ENCODE data around the gene PITRM1. TPM values are rescaled to one million over a fixed set of nuclear protein-coding genes. Genes with fewer than 3 reads are reported as not detected.

PITRM1 gene
- total RNA-seq, 2 experiments from 2014 or later: 34.6 to 40.3 TPM

DNA sequence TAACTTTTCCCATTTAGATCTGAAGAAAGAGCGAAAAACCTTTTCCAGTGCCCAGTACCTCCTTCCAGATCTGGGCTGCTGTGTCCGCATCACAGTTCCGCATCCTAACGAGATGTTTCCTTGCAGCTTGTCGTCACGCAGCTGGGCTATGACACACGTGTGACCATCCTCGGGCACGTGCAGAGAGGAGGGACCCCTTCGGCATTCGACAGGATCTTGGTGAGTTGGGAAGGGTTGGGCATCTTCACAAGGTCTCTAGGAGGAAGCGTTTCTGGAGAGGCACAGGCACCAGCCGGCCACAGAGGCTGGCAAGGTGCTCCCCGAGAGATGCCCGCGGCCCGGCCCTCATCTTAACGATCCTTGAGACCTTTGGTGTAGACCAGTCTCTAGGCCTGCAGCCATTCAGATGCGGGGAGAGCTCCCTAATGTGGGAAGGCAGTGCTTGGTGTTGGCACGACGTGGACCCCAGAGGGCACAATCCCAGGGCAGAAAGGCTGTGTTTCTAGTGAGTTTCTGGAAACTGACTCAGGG, 63.9 kb downstream of the PITRM1 start:
- H3K4me3 ChIP-seq (ENCODE audit: low read depth, low read length, poor library complexity, severe bottlenecking): no peak overlapping the region
- DNase-seq (ENCODE audit: low spot score): no peak
- peaks cover 90% of the 10 kb centered on the region for H3K36me3 ChIP-seq (ENCODE audit: insufficient read depth, low read length)
- H3K9me3 ChIP-seq (ENCODE audit: low read length): no peaks in the 10 kb centered on the region
- ChIA-PET POLR2A (interaction anchor here (0.9 kb wide), 1 partner anchor 13 kb away, joined by 3 read pairs; no protein-coding TSS in a partner anchor), CTCF (ENCODE audit: unreplicated experiment) (no interaction called here)
- no TSS peak for BruUV-seq (replicated peaks)
- H3K9me2 ChIP-seq (ENCODE audit: insufficient read depth, low read length): no peaks in the 10 kb centered on the region
- no peak for TF ChIP-seq EZH2phosphoT487 (IDR thresholded peaks at IDR 0.05; ENCODE audit: borderline replicate concordance, low read depth, low read length)
- TF ChIP-seq, protein P1, sequence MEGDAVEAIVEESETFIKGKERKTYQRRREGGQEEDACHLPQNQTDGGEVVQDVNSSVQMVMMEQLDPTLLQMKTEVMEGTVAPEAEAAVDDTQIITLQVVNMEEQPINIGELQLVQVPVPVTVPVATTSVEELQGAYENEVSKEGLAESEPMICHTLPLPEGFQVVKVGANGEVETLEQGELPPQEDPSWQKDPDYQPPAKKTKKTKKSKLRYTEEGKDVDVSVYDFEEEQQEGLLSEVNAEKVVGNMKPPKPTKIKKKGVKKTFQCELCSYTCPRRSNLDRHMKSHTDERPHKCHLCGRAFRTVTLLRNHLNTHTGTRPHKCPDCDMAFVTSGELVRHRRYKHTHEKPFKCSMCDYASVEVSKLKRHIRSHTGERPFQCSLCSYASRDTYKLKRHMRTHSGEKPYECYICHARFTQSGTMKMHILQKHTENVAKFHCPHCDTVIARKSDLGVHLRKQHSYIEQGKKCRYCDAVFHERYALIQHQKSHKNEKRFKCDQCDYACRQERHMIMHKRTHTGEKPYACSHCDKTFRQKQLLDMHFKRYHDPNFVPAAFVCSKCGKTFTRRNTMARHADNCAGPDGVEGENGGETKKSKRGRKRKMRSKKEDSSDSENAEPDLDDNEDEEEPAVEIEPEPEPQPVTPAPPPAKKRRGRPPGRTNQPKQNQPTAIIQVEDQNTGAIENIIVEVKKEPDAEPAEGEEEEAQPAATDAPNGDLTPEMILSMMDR (conservative IDR thresholded peaks at IDR 0.05; ENCODE audit: low read length): no peak
- H3K4me2 ChIP-seq (ENCODE audit: low read length): no peak overlapping the region
- H3K79me2 ChIP-seq (ENCODE audit: insufficient read depth, low read depth, low read length): no peaks in the 10 kb centered on the region
- intact Hi-C loops (cut with micrococcal nuclease; ENCODE audit: unreplicated experiment): no loop called here
- no peak overlapping the region for H2AFZ ChIP-seq (ENCODE audit: low read length)
- H4K20me1 ChIP-seq (ENCODE audit: insufficient read depth, low read length): no peaks in the 10 kb centered on the region
- H3K4me1 ChIP-seq (ENCODE audit: insufficient read depth, low read length, poor library complexity, severe bottlenecking): no peaks in the 10 kb centered on the region
- H3K27ac ChIP-seq (ENCODE audit: low read depth, low read length, poor library complexity, severe bottlenecking): no peak overlapping the region

DNA sequence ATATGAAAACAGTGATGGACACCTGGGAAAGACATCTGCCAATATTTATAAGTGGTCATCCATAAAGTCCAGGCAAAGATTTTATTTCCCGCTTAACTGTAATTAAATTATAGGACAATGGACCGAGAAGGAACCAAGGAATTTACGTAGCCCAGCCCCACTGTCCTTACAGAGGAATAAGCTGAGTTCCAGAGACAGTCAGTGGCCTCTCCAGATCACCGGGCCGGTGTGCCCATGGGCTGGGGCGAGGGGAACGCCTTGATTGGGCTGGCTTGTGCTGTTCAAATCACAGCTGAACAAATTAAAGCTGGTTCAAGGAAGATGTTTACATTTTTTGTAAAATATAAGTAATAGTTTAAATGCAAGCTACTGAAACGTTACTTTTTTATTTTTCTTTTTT, 64.5 kb downstream of the PITRM1 start:
- BruUV-seq (replicated peaks): no TSS peak
- TF ChIP-seq, protein P1 (conservative IDR thresholded peaks at IDR 0.05; ENCODE audit: low read length): no peak
- no peak for TF ChIP-seq EZH2phosphoT487 (IDR thresholded peaks at IDR 0.05; ENCODE audit: borderline replicate concordance, low read depth, low read length)
- Histone ChIP-seq H3K9me2 (ENCODE audit: insufficient read depth, low read length) (no peaks in the 10 kb centered on the region), H3K27ac (ENCODE audit: low read depth, low read length, poor library complexity, severe bottlenecking) (no peak overlapping the region), H3K36me3 (ENCODE audit: insufficient read depth, low read length) (peaks cover 90% of the 10 kb centered on the region), H3K9me3 (ENCODE audit: low read length) (no peaks in the 10 kb centered on the region), H3K4me3 (ENCODE audit: low read depth, low read length, poor library complexity, severe bottlenecking) (no peak overlapping the region), H3K79me2 (ENCODE audit: insufficient read depth, low read depth, low read length) (no peaks in the 10 kb centered on the region), H3K4me2 (ENCODE audit: low read length) (no peak overlapping the region), H4K20me1 (ENCODE audit: insufficient read depth, low read length) (no peaks in the 10 kb centered on the region), H2AFZ (ENCODE audit: low read length) (no peak overlapping the region), H3K4me1 (ENCODE audit: insufficient read depth, low read length, poor library complexity, severe bottlenecking) (no peaks in the 10 kb centered on the region)
- no peak for DNase-seq (ENCODE audit: low spot score)
- ChIA-PET POLR2A (interaction anchor here (0.9 kb wide), 1 partner anchor 12 kb away, joined by 3 read pairs; no protein-coding TSS in a partner anchor), CTCF (ENCODE audit: unreplicated experiment) (no interaction called here)
- intact Hi-C loops (cut with micrococcal nuclease; ENCODE audit: unreplicated experiment): no loop called here

- CTCF ChIA-PET (ENCODE audit: unreplicated experiment): no interaction called here
- Histone ChIP-seq H3K4me3 (ENCODE audit: low read depth, low read length, poor library complexity, severe bottlenecking) (no peak overlapping the region), H4K20me1 (ENCODE audit: insufficient read depth, low read length) (no peaks in the 10 kb centered on the region), H3K36me3 (ENCODE audit: insufficient read depth, low read length) (peaks cover 90% of the 10 kb centered on the region), H3K79me2 (ENCODE audit: insufficient read depth, low read depth, low read length) (no peaks in the 10 kb centered on the region), H3K27ac (ENCODE audit: low read depth, low read length, poor library complexity, severe bottlenecking) (no peak overlapping the region), H3K9me2 (ENCODE audit: insufficient read depth, low read length) (no peaks in the 10 kb centered on the region), H3K4me2 (ENCODE audit: low read length) (no peak overlapping the region), H2AFZ (ENCODE audit: low read length) (no peak overlapping the region), H3K4me1 (ENCODE audit: insufficient read depth, low read length, poor library complexity, severe bottlenecking) (no peaks in the 10 kb centered on the region), H3K9me3 (ENCODE audit: low read length) (no peaks in the 10 kb centered on the region)
- intact Hi-C loops (cut with micrococcal nuclease; ENCODE audit: unreplicated experiment): no loop called here
- no TSS peak for BruUV-seq (replicated peaks)
- DNase-seq (ENCODE audit: low spot score): no peak
- POLR2A ChIA-PET: no interaction called here
- TF ChIP-seq, protein P1 (conservative IDR thresholded peaks at IDR 0.05; ENCODE audit: low read length): no peak
- TF ChIP-seq EZH2phosphoT487 (IDR thresholded peaks at IDR 0.05; ENCODE audit: borderline replicate concordance, low read depth, low read length): no peak
Observed at GRCh38 chr10:3107426-3107961, 65.1 kb downstream of the PITRM1 start.
